Vein endothelial cell (primary cell): ENCODE results near the gene UGT2B11. TPM values are rescaled to one million over a fixed set of nuclear protein-coding genes. Genes with fewer than 3 reads are reported as not detected.

Source experiments
- total RNA-seq: library from RNA; depleted of rRNA; stranded (reverse); fragments of >200 nt; gene quantifications from 2 replicates; pipeline ENCODE4 v1.2.3, GENCODE V29; 2012

UGT2B11 gene
- not detected in 2 replicates for total RNA-seq

GRCh38 chr4:69214716-69215115 lies at the start of gene UGT2B11:
TSS of gene UGT2B11 (minus strand) at chr4:69214748. CDS start at chr4:69214722, 26 bp downstream.

Other genes with a start within 250 kb of the UGT2B11 start
- gene UGT2B7, start 118.3 kb downstream of the UGT2B11 start, total RNA-seq: not detected in 2 replicates
- gene UGT2B28, start 65.7 kb upstream of the UGT2B11 start, total RNA-seq: not detected in 2 replicates